GM18519 (cell line): ENCODE measurements around the gene AGO3.
"Not testable (repeated sequence)": the region's sequence is repeated elsewhere in the genome, so short reads cannot be mapped to it uniquely, and the experiment has no call there.

Experiments used
- ATAC-seq: cut with Tn5 transposase; IDR thresholded peaks from one replicate; pipeline ENCODE4 v1.9.1; 2021; ENCODE audit warnings: mild to moderate bottlenecking, moderate library complexity; ENCODE audit not compliant: unreplicated experiment, low FRiP score

Gene AGO3

DNA sequence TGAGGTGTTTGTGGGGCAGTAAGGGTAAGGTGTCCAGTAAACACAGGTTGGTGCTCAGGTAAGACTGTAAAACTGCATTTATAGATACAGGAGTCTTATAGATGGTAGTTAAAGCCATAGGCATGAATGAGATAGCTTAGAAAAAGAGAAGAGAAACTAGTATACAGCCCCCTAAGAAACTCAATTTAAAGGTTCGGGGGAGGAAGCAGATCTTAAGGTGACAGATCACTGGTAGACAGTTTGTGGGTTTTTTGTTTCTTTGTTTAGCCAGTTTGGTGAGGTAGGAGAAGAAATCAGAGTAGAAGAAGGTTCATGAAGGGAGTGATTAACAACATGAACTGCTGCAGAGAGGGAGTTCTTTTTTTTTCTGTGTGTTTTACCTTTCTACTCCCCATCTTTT, 6.1 kb upstream of the AGO3 start:
- ATAC-seq, result no peak

DNA sequence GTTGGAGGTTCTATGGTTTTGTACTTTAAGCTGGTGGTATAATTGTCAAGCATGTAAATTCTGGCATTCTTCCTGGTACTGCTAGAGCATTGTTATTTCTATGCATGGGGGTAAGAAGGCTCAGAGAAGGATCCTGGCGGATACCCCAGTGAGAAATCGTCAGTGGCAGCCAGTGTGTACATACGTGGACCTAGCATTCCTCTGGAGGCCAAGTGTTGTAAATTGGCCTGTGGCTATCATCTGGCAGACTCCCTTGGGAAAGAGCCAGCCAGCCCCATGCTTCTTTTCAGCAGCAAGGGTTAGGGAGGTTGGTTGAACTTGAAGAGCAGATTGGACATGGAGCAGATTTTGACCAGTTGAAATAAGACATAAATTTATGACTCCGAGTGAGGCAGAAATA, 5.2 kb upstream of the AGO3 start:
- no peak for ATAC-seq

DNA sequence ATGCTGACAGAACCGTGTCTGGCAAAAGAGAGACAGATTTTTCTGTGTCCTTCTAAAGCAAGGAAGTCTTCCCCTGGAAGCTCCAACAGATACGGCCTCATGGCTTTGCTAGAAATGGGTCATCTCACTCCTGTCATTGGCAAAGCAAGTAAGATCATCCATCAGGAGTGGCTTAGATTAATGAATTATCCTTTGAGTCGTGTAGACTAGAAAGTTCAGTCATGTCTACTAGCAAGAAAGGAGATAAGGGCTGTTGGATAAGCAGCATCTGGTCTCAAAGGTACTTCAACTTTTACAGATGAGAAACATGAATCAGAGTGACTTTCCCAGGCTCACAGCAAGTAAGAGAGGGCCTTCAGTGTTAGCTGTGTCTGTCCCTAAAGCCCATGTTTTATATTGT, 3.4 kb upstream of the AGO3 start:
- no peak for ATAC-seq

DNA sequence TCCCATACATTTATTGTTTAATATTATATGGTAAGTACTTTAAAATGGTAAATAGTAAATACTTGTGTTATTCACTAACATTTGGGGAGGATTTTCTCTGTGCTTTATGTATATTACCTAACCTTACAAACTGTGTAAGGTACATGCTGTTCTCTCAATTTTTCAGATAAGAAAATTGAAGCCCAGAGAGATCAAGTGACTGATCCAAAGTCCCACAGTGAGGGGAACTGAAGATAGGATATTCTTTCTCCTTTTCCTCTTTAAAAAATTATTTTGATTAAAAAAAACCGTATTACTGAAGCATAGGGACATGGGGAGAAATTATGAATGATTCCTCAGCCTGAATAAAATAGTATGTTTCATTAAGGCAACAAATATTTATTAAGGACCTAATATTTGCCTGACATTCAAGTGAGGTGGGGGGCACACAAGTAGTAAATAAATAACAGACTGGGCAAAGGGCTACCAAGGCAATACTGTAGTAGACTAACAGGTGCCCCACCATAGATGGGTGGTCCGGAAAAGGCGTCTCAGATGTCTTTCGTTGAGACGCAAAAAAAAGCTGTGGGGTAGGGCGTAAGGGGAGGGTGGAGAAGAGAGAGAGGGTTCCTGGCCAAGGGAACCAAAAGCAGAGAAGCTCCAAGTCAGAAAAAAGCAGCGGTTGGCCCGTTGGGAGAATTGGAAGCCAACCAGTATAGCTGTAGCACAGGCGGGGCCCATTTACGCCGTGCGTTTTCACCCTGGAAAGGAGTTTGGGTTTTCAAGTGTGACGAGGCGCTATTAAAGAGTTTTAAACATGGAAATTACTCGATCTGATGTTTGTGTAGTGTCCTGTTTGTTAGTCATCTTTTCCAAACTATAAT, 944 bp upstream of the AGO3 start:
- ATAC-seq, result no peak

DNA sequence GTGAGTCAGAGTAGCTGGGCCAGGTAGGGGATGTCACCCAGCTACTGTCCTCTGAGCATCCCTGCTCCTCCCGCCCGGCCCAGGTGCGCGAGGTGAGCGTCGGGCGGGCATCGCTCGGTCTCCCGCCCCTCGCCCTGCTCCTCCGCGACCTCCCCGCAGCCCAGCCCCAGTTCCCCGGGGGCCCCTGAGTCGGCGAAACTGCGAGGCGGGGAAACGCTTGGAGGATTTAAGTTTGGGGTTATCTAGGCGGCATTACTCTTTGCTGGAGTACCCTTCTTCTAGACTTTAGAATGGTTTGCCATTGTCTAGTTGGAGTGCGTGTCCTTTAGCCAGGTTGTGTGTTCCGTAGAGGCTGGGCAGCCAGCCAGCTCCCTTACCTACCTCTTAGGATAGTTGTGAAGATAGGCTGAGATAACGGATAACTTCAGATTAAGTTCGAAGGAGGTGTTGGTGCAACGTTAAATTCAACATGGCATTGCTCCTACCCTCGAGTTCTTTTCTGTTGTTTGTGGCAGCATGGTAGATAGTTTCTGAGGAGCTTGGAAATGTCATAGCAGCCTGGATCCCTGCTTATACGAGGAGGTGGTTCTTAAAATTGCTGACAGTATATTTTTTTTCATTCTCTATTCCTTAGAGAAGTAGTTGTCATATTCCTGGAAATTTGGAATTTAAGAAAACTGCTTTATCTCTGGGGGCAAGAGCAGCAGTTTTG, 697 bp downstream of the AGO3 start:
- no peak for ATAC-seq

DNA sequence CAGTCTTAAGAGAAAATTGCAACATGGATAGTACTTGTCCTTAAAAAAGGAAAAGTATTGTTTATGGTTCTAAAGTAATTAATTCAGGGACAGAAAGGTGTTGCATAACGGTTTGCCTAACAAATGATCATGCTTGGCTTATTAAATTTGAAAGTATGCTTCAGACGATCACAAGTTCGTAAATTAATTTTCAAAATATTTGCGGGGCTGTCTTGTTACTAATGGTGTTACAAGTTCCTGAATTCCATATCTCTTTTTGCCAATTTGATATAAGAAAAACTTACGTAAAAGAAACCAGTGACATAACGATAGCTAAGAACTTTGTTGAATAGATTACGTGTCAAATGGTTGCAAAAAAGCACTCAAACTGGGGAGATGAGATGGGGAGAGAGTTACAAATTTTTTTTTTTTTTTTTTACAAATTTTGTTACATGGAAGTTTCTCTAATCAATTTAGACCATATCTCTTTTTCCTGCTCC, 1.3 kb downstream of the AGO3 start:
- no peak for ATAC-seq

DNA sequence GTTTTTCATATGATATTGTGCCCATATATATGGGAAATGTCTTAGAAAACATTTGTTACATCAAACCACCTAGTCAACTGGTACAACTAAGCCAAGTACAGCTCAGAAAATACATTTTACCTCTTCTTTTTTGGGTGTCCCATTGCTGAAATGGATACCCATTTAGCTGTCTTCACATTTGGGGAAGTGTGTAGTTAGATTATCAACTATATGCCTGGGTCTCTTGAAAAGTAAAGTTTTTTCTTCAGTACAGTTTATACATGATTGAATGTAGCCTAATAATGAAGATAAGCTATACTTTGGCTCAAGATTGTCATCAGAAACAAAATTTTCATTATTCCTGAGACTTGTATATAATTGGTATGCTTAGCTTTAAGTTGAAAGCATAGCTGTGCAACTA, 2.0 kb downstream of the AGO3 start:
- ATAC-seq, result no peak

DNA sequence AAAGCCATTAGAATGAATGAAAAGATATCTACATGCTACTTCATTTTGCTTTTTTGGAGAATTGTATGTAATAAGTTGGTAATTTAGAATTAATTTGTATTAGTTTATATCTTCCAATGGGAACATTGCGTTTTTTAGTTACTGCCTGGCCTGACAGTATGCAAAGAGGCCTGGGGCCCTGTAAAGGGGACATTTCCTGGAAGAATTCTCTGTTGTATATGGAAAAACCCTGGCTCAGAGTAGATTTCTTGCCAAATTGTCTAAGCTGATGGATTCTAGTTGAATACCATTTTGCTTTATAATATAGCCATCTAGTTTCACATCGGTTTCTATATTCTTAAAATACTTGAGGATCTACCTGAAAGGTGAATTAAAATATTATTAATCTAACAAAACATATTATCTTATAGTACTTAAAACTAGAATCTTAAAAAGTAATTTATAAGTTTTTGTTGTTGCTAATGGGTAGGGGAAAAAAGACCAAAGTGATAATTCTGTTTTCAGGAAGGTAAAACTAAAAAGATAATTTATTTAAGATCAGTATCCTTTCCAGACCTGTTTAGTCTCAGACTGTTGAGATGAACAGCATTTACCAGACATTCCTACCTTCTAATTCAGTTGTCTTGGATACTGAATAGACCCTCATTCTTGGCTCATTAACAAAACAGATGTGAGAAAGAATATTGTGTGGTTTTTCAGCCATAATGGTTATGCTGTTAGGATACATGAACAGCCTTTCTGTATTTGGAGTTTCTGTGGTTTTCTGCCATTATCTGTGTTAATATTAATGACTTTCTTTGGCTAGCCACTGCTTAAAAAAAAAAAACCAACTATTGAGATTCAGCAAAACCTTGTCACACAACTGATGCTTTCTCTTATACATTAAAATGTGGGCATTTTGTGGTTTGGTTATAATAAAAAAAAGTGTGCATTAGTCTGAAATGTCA, 4.8 kb downstream of the AGO3 start:
- no peak for ATAC-seq

DNA sequence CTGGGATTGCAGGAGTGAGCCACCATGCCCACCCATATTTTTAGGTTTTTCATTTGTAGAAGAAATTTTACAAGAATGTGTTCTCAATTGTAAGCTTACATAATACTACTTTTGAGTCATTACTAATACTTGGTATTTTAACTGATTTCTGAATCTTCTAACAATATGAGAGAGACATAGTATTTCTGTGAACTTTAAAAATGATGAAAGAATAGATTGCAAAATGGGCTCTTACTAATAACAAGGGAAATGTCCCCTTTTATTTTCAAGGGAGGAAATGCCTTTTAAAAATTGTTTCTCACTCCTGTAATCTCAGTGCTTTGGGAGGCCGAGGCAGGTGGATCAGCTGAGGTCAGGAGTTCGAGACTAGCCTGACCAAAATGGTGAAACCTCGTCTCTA, 5.9 kb downstream of the AGO3 start:
- ATAC-seq, result no peak

DNA sequence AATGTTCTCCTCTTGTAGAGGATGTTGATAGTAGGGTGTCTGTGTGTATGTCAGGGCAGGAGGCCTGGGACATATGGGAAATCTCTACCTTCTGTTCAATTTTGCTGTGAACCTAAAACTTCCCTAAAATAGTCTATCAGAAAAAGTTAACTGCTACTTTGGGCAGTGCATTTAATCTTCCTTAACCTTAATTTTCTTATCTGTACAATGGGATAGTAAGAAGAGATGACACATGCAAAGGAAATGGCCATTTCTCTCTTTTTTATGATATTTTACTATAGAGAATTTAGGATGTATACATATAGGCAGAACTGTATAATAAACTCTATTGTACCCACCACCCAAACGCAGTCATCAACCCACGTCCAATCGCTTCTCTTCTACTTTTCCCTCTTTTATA, 8.6 kb downstream of the AGO3 start:
- ATAC-seq, result no peak

DNA sequence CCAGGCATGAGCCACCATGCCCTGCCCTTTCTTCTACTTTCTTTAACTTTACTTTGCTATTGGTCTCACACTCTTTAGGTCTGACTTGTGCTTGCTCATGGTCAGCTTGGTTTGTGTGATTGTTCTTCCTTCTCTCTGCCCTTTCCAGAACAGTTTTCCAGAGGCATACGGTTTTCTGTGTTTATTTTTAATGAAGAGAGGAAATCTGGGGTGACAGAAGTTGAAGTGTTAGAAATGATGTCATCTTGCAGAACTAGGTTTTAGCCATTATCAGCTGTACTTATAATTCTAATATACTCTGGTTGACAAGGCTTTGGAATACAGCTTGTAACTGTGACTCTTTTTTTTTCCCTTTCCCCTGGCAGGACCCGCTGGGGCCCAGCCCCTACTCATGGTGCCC, 14.4 kb downstream of the AGO3 start:
- no peak for ATAC-seq

DNA sequence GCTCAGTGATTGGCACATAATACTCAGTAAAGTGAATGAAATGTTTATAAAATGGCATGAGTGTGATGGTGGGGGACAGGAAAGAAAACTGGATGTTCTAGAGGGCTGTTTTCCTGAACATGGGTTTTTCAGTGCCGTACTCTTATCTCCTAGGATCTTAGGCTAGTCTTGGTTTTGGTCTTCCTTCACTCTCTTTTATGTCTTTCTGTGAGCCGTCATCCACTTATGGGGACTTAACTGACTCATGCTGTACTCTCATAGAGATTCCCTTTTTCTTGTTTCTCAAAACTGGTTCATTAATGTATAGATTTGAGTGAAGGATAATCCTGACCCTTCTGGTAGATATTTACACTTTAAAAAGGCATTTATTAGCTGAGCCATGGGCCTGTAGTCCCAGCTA, 16.6 kb downstream of the AGO3 start:
- no peak for ATAC-seq

DNA sequence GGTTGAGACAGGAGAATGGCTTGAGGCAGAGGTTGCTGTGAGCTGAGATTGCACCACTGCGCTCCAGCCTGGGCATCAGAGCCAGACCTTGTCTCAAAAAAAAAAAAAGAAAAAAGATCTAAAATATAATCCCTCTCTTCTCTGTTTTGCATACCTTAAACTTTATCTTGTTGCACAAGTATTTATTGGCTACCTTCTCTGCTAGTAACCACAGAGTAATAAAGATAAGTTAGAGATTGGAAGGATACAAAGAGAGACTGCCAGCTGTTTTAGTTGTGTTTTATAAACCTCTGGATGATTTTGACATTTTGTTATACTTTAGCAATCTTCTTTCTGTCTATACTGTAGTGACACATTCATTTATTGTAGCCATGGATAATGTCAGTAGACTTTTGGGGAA, 27.7 kb downstream of the AGO3 start:
- no peak for ATAC-seq

DNA sequence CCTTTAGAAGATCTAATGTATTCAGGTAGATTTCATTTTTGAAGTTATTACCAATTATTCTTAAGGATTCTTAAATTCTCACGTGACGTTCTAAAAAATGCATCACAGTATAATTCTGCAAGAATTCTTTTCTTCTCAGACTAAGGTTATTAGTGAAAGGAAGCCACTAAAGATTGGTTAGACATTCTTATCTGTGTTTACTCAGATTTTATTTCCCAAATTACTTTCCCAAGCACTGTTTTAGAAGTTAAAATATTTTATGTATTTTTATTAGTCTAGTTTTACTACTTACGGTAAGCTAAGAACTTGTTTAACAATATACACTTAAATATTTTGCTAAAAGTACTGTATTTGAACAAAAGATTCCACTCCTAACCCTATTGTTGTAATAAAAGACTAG, 28.4 kb downstream of the AGO3 start:
- ATAC-seq, result no peak

DNA sequence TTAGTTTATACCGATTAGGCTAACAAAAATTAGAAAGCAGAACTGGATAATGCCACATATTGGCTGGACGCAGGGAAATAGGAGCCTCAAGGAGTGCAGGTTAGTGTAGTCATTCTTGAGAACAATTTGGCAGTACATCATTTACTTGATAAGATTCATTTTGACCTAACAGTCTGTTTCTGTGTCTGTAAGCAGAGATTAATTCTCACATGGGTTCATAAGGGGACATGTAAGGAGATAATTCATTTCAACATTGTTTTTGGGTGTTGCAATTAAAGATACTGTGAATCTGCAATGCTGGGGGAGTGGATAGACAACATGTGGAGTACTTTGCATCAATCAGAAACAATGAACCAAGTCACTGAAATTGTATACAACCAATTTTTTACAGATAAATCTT, 32.0 kb downstream of the AGO3 start:
- no peak for ATAC-seq

DNA sequence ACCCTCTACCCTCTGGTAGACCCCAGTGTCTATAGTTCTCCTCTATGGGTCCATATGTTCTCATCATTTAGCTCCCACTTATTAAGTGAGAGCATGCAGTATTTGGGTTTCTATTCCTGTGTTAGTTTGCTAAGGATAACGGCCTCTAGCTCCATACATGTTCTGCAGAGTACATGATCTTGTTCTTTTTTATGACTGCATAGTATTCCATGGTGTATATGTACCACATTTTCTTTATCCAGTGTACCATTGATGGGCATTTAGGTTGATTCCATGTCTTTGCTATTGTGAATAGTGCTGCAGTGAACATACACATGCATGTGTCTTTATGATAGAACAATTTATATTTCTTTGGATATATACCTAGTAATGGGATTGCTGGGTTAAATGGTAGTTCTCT, 33.4 kb downstream of the AGO3 start:
- not testable (repeated sequence) for ATAC-seq

DNA sequence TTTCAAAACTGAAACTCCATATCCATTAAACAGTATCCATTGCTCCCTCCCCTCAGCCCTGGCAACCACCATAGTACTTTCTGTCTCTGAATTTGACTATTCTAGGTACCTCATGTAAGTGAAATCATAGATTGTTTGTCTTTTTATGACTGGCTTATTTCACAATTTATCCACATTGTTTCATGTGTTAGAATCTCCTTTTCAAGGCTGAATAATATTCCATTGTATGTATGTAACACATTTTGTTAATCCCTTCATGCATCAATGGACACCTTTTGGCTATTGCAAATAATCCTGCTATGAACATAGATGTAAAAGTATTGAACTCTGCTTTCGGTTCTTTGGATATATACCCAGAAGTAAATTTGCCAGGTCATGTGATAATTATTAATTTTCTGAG, 37.5 kb downstream of the AGO3 start:
- no peak for ATAC-seq

DNA sequence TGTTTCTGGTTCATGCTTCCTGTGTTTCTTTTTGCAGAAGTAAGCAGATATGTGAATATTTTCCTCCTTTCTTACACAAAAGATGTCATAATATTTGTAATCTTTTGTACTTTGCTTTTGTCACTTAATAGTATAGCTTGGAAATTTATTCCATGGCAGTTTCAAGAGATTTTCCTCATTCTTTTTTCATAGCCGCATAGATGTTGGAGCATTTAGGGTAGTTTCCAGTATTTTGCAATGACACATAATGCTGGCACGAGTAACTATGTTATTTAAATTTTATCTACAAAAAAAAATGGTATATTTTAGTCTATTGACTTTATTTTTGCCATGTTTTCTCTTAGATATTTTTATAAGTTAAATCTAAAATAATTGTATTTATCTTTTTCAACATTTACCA, 40.7 kb downstream of the AGO3 start:
- no peak for ATAC-seq

DNA sequence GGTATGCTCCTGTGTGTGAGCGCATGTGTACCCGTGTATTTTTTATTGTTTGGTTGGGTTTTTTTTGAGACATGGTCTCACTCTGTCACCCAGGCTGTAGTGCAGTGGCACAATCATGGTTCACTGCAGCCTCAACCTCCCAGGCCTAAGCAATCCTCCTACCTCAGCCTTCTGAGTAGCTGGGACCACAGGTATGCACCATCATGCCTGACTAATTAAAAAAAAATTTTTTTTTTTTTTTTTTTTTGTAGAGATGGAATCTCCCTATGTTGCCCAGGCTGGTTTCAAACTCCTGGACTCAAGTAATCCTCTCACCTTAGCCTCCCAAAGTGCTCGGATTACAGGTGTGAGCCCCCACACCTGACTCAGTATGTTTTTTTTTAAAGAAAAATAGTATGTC, 41.7 kb downstream of the AGO3 start:
- not testable (repeated sequence) for ATAC-seq

DNA sequence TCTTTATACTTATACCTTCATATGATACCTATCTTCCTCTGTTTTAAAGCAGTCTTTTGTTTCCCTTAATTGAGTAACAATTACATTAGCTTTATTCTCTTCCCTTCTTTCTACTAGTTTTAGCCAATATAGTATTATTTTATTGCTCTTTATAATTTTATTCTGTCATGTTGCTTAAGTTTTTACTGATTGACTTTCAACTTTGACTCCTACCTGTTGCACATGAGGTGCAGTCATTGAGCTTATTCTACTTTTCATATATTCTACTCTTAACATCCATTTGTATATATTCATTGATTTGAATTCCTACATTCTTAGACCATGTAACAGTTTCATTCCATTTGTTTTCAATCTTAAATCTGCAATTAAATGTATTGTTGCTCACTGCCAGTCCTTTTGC, 49.2 kb downstream of the AGO3 start:
- ATAC-seq, result no peak

DNA sequence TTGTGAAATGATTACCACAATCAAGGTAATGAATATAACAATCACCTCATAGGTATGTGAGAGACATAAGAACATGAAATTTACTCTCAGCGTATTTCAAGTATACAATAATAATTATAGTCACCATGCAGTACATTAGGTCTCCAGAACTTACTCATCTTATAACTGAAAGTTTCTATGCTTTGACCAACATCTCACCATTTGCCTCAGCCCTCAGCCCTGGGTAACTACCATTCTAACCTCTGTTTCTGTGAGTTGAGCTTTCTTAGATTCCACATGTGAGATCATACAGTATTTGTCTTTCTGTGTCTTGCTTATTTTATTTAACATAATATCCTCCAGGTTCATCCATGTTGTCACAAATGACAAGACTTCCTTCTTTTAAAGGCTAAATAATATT, 57.3 kb downstream of the AGO3 start:
- no peak for ATAC-seq
